Hepatocyte (in vitro differentiated cells): ENCODE results near the gene WAC.

Experiments used
- CTCF ChIP-seq: fragments of 200-600 bp; sonication (generic); IDR thresholded peaks from 2 replicates; pipeline ENCODE4 v1.5.1; 2016; ENCODE audit warnings: antibody characterized with exemption, mild to moderate bottlenecking; ENCODE audit not compliant: poor library complexity
- EZH2 ChIP-seq: fragments of 200-600 bp; sonication (generic); IDR thresholded peaks from 2 replicates; pipeline ENCODE4 v1.6.1; 2016; ENCODE audit warnings: antibody characterized with exemption, mild to moderate bottlenecking, borderline replicate concordance

GRCh38 chr10:28586176-28586575, 53.3 kb downstream of the WAC start:
- TF ChIP-seq CTCF, result no peak
- TF ChIP-seq EZH2, result no peak
